ENCODE results near the gene TCF12. TPM values are rescaled to one million over a fixed set of nuclear protein-coding genes. Genes with fewer than 3 reads are reported as not detected.
"Not testable (repeated sequence)": the region's sequence is repeated elsewhere in the genome, so short reads cannot be mapped to it uniquely, and the experiment has no call there.

Gene TCF12
- total RNA-seq, 2 experiments from 2014 or later = 63.4 to 70.7 TPM

DNA sequence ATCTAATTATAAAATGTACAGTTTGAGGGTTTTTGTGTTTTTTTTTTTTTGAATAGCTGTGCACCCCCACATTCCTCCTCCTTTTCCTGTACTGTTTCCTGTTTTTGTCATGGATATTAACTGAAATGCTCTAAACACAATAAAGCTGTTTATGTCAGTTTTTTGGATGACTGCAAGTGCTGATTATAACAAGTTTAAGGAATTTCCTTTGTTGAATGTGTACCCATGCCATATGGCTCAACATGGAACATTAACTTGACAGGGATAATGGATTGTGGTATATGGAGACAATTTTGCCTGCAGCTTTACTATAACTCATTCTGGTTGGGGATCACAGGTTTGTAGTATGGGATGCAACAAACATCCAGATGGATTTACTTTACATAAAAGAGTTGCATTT lies 216.4 kb downstream of the TCF12 start:
- H3K4me1 Mint-ChIP-seq (ENCODE audit: low read depth) = peaks cover 41% of the 10 kb centered on the region
- POLR2A ChIA-PET = no interaction called here
- CTCF ChIA-PET = interaction anchor here (0.7 to 3.1 kb wide), 5 partner anchors 11 to 217 kb away, joined by 3 to 33 read pairs (median 4); partner anchors contain the start of gene TCF12
- no peak for DNase-seq
- H3K27ac Mint-ChIP-seq = no peak overlapping the region
- H3K36me3 Mint-ChIP-seq (ENCODE audit: low read depth) = peaks cover 4% of the 10 kb centered on the region
- H3K9me3 Mint-ChIP-seq (ENCODE audit: insufficient read depth) = no peaks in the 10 kb centered on the region
- no peak overlapping the region for H3K4me3 Mint-ChIP-seq
- no peak for ATAC-seq
- H3K27me3 Mint-ChIP-seq (ENCODE audit: low read depth) = no peaks in the 10 kb centered on the region

DNA sequence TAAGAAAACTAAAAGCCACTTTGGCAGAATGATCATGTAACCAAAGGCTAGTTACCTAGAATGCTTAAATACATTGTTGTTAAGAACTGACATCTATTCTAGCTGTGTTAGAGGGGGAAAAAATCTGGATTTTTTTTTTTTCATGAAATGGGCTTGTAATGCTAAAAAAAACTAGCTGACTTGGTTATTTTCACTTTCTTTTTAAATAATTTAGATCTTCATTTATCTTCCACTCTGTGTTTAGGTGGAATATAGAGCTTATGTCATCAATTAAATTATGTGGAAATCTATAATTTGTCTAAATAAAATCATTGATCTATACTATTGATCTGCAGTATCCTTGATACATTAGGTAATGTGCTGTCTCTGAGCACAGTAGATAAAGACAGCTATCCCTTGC lies 217.4 kb downstream of the TCF12 start:
- Mint-ChIP-seq H3K9me3 (ENCODE audit: insufficient read depth) (no peaks in the 10 kb centered on the region), H3K4me1 (ENCODE audit: low read depth) (peaks cover 35% of the 10 kb centered on the region), H3K4me3 (no peak overlapping the region), H3K36me3 (ENCODE audit: low read depth) (no peaks in the 10 kb centered on the region), H3K27me3 (ENCODE audit: low read depth) (no peaks in the 10 kb centered on the region), H3K27ac (no peak overlapping the region)
- no peak for DNase-seq
- CTCF ChIA-PET = interaction anchor here (1.0 to 3.1 kb wide), 8 partner anchors 10 to 218 kb away, joined by 3 to 33 read pairs (median 4); partner anchors contain the start of gene TCF12
- ATAC-seq = no peak
- POLR2A ChIA-PET = interaction anchor here (0.6 to 1.1 kb wide), 2 partner anchors 143 to 216 kb away, joined by 3 to 4 read pairs; no protein-coding TSS in a partner anchor

- H3K27ac Mint-ChIP-seq = no peak overlapping the region
- CTCF ChIA-PET = interaction anchor here (0.7 to 1.7 kb wide), 11 partner anchors 8 to 101 kb away, joined by 3 to 13 read pairs (median 3); no protein-coding TSS in a partner anchor
- H3K4me3 Mint-ChIP-seq = no peak overlapping the region
- POLR2A ChIA-PET = no interaction called here
- DNase-seq (no peak), ATAC-seq (no peak)
- no peaks in the 10 kb centered on the region for H3K27me3 Mint-ChIP-seq (ENCODE audit: low read depth)
- H3K9me3 Mint-ChIP-seq (ENCODE audit: insufficient read depth) = no peaks in the 10 kb centered on the region
- peaks cover 19% of the 10 kb centered on the region for H3K4me1 Mint-ChIP-seq (ENCODE audit: low read depth)
- H3K36me3 Mint-ChIP-seq (ENCODE audit: low read depth) = no peaks in the 10 kb centered on the region
These were observed 219.9 kb downstream of the TCF12 start for GRCh38 chr15:57138349-57138788.

- ATAC-seq (no peak), DNase-seq (no peak)
- Mint-ChIP-seq H3K4me3 (no peak overlapping the region), H3K27ac (no peak overlapping the region), H3K4me1 (ENCODE audit: low read depth) (peaks cover 3% of the 10 kb centered on the region), H3K27me3 (ENCODE audit: low read depth) (no peaks in the 10 kb centered on the region), H3K9me3 (ENCODE audit: insufficient read depth) (no peaks in the 10 kb centered on the region), H3K36me3 (ENCODE audit: low read depth) (no peaks in the 10 kb centered on the region)
- CTCF ChIA-PET = no interaction called here
- POLR2A ChIA-PET = no interaction called here
These were observed 225.2 kb downstream of the TCF12 start for GRCh38 chr15:57143511-57144078.

DNA sequence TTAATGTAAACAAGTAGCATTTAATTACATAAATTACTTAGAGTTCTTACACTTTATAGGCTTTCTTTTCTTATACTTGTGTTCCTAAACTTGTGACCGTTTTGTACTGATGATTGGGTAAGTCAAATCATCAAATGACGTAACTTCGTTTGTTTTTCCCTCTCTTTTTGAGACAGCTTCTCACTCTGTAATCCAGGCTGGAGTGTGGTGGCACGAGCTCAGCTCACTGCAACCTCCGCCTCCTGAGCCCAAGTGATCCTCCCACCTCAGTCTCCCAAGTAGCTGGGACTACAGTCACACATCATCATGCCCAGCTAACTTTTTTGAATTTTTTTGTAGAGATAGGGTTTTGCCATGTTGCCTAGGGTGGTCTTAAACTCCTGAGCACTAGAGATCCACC lies 226.0 kb downstream of the TCF12 start:
- ChIA-PET POLR2A (no interaction called here), CTCF (interaction anchor here (0.7 to 5.3 kb wide), 5 partner anchors 9 to 162 kb away, joined by 3 to 97 read pairs (median 9); no protein-coding TSS in a partner anchor)
- Mint-ChIP-seq H3K4me3 (no peak overlapping the region), H3K9me3 (ENCODE audit: insufficient read depth) (no peaks in the 10 kb centered on the region), H3K4me1 (ENCODE audit: low read depth) (peaks cover 3% of the 10 kb centered on the region), H3K27ac (no peak overlapping the region), H3K27me3 (ENCODE audit: low read depth) (no peaks in the 10 kb centered on the region), H3K36me3 (ENCODE audit: low read depth) (no peaks in the 10 kb centered on the region)
- DNase-seq (no peak), ATAC-seq (no peak)

GRCh38 chr15:57146506-57147201 lies 228.2 kb downstream of the TCF12 start:
- CTCF ChIA-PET = interaction anchor here (0.6 to 5.3 kb wide), 33 partner anchors 8 to 422 kb away, joined by 3 to 97 read pairs (median 4); partner anchors contain the start of gene TCF12
- Mint-ChIP-seq H3K27ac (no peak overlapping the region), H3K36me3 (ENCODE audit: low read depth) (peaks cover 14% of the 10 kb centered on the region), H3K4me1 (ENCODE audit: low read depth) (peaks cover 3% of the 10 kb centered on the region), H3K9me3 (ENCODE audit: insufficient read depth) (peaks cover under 1% of the 10 kb centered on the region), H3K4me3 (no peak overlapping the region), H3K27me3 (ENCODE audit: low read depth) (no peaks in the 10 kb centered on the region)
- DNase-seq = peak; percentile 28
- POLR2A ChIA-PET = interaction anchor here (0.6 kb wide), 1 partner anchor 410 kb away, joined by 3 read pairs; no protein-coding TSS in a partner anchor
- no peak for ATAC-seq

DNA sequence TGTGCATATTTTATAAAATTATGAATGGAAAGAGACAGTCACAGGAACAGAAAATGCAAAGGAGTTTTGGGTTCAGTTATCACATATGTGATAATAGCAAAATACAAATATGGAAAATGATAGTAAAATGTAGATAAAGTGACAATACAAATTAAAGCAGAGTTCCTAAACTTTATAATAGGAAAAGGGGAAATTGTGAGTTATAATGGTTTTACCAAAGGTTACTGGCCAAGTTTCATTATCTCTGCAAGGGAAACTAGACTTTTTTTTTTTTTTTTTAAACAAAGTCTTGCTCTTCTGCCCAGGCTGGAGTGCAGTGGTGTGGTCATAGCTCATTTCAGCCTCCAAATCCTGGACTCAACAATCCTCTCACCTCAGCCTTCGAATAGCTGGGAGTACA lies 229.2 kb downstream of the TCF12 start:
- H3K27me3 Mint-ChIP-seq (ENCODE audit: low read depth) = no peaks in the 10 kb centered on the region

GRCh38 chr15:57148262-57148661 lies 229.8 kb downstream of the TCF12 start:
- Mint-ChIP-seq H3K36me3 (ENCODE audit: low read depth) (peaks cover 30% of the 10 kb centered on the region), H3K27ac (no peak overlapping the region), H3K27me3 (ENCODE audit: low read depth) (no peaks in the 10 kb centered on the region), H3K4me3 (no peak overlapping the region), H3K4me1 (ENCODE audit: low read depth) (peaks cover 15% of the 10 kb centered on the region), H3K9me3 (ENCODE audit: insufficient read depth) (peaks cover 16% of the 10 kb centered on the region)
- CTCF ChIA-PET = interaction anchor here (0.9 to 5.3 kb wide), 4 partner anchors 12 to 380 kb away, joined by 3 to 97 read pairs (median 12); no protein-coding TSS in a partner anchor
- DNase-seq = no peak
- no peak for ATAC-seq
- POLR2A ChIA-PET = no interaction called here

More for the DNA sequence above, 229.2 kb downstream of the TCF12 start:
- Mint-ChIP-seq H3K9me3 (ENCODE audit: insufficient read depth) (peaks cover 10% of the 10 kb centered on the region), H3K4me1 (ENCODE audit: low read depth) (peaks cover 8% of the 10 kb centered on the region), H3K27ac (no peak overlapping the region), H3K36me3 (ENCODE audit: low read depth) (peaks cover 24% of the 10 kb centered on the region), H3K4me3 (no peak overlapping the region)
- DNase-seq = no peak
- no peak for ATAC-seq
- POLR2A ChIA-PET = interaction anchor here (0.6 kb wide), 2 partner anchors 108 to 144 kb away, joined by 3 to 4 read pairs; no protein-coding TSS in a partner anchor
- CTCF ChIA-PET = interaction anchor here (0.9 to 5.3 kb wide), 22 partner anchors 8 to 380 kb away, joined by 3 to 97 read pairs (median 4); partner anchors contain the start of gene TCF12

DNA sequence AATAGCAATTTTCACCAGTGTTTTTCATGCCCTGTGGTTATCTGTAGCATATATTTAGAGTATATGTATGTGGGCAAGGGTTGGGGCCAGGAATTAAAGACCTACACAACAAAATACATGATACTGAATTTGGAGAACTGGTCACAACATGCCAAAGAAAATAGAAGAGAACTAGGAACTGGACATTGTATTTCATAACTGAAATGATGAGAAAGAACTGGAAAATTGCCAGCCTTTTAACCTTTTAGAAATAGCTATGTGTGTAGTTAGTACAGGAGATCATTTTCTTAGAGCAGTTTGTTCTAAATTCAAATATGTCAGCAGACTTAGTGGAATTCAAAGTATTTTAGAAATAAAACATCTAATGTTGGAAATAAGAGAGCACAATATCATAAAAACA lies 230.8 kb downstream of the TCF12 start:
- H3K4me1 Mint-ChIP-seq (ENCODE audit: low read depth) = peaks cover 19% of the 10 kb centered on the region
- no peak for DNase-seq
- H3K4me3 Mint-ChIP-seq = no peak overlapping the region
- ChIA-PET CTCF (interaction anchor here (0.9 to 5.3 kb wide), 4 partner anchors 10 to 157 kb away, joined by 3 to 97 read pairs (median 4); no protein-coding TSS in a partner anchor), POLR2A (no interaction called here)
- H3K9me3 Mint-ChIP-seq (ENCODE audit: insufficient read depth) = peaks cover 19% of the 10 kb centered on the region
- no peak for ATAC-seq
- no peak overlapping the region for H3K27ac Mint-ChIP-seq
- H3K27me3 Mint-ChIP-seq (ENCODE audit: low read depth) = no peaks in the 10 kb centered on the region
- peaks cover 38% of the 10 kb centered on the region for H3K36me3 Mint-ChIP-seq (ENCODE audit: low read depth)

DNA sequence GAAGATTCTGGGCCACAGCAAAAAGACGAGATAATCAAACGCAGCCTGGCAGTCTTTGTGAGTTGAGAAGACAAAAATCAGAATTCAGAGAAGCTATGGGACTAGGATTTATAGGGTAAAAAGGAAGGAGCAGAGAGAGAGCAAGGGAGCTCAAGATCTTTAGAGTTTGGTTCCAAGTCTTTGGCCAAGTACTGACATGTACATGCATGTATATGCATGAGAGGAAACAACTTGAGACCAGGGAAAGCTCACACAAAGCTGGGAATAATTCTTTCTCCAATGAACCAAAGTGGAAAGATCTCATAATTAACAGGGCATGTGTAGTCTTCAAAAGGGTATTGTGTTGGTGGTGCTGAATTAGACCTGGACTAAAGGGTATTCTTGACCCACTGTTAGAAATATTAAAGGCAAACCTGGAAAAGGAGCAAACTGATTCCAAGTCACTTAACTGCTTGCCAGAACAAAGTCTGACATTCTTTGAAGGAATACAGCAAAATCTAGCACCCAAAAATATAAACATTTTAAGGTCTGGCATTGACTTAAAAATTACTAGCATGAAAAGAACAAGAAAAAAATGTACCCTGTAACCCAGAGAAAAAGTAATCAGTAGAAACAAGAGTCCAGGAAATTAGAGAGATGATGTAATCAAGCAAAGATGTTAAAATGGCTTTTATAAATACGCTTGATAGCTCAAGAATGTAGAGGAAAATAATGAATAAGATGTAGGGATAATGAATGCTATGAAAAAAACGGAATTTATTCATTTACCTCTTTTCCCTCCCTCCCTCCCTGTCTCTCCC lies 231.8 kb downstream of the TCF12 start:
- Mint-ChIP-seq H3K9me3 (ENCODE audit: insufficient read depth) (peaks cover 19% of the 10 kb centered on the region), H3K27ac (no peak overlapping the region), H3K36me3 (ENCODE audit: low read depth) (peaks cover 45% of the 10 kb centered on the region), H3K4me3 (no peak overlapping the region), H3K27me3 (ENCODE audit: low read depth) (no peaks in the 10 kb centered on the region), H3K4me1 (ENCODE audit: low read depth) (peaks cover 19% of the 10 kb centered on the region)
- no peak for ATAC-seq
- POLR2A ChIA-PET = no interaction called here
- CTCF ChIA-PET = interaction anchor here (1.4 to 2.0 kb wide), 4 partner anchors 9 to 156 kb away, joined by 4 to 10 read pairs (median 4); no protein-coding TSS in a partner anchor
- DNase-seq = no peak

DNA sequence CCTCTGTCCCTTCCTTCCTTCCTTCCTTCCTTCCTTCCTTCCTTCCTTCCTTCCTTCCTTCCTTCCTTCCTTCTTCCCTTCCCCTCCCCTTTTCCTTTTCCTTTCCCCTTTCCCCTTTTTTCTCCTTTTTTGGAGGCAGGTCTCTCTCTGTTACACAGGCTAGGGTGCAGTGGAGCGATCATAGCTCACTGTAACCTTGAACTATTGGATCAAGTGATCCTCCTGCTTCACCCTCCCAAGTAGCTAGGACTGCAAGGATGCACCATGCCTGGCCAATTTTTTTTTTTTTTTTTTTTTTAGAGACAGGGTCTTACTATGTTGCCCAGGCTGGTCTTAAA lies 232.4 kb downstream of the TCF12 start:
- POLR2A ChIA-PET; H3K27me3 Mint-ChIP-seq (ENCODE audit: low read depth); H3K27ac Mint-ChIP-seq; ATAC-seq; H3K4me3 Mint-ChIP-seq; DNase-seq: not testable (repeated sequence)
- Mint-ChIP-seq H3K9me3 (ENCODE audit: insufficient read depth) (peaks cover 19% of the 10 kb centered on the region), H3K36me3 (ENCODE audit: low read depth) (peaks cover 45% of the 10 kb centered on the region), H3K4me1 (ENCODE audit: low read depth) (peaks cover 19% of the 10 kb centered on the region)
- CTCF ChIA-PET = interaction anchor here (1.4 to 2.0 kb wide), 3 partner anchors 13 to 156 kb away, joined by 4 to 10 read pairs (median 5); no protein-coding TSS in a partner anchor

Data from activated CD8-positive, alpha-beta T cell treated with anti-CD3 and anti-CD28 coated beads, Interleukin-2, amount 10 ng/mL, durations not matched to agents 7 days and 5 days (primary cell).